WERI-Rb-1 (cell line): ENCODE data around the gene SLC25A18.

ENCODE experiments used
- DNase-seq: peaks from one replicate; pipeline ENCODE4 v3.0.0-alpha.2; 2020
- H3K27ac ChIP-seq: fragments of 250-450 bp; sonication (Bioruptor Pico); 2 replicates; pipeline ENCODE4 v1.5.1; 2020; ENCODE audit warnings: mild to moderate bottlenecking, moderate library complexity
- H3K27me3 ChIP-seq: fragments of 250-450 bp; sonication (Bioruptor Pico); 2 replicates; pipeline ENCODE4 v1.5.1; 2021; ENCODE audit warnings: mild to moderate bottlenecking, low read depth, moderate library complexity; ENCODE audit not compliant: insufficient read depth, severe bottlenecking
- H3K36me3 ChIP-seq: fragments of 250-450 bp; sonication (Bioruptor Pico); 2 replicates; pipeline ENCODE4 v1.5.1; 2020; ENCODE audit warnings: mild to moderate bottlenecking, moderate library complexity
- H3K4me3 ChIP-seq: 2 replicates; pipeline ENCODE4 v1.5.1; 2011; ENCODE audit warnings: low read depth, mild to moderate bottlenecking, control low read depth, low read length
- H3K9me3 ChIP-seq: fragments of 250-450 bp; sonication (Bioruptor Pico); 2 replicates; pipeline ENCODE4 v1.5.1; 2021; ENCODE audit warnings: mild to moderate bottlenecking, moderate library complexity; ENCODE audit not compliant: severe bottlenecking
- TF ChIP-seq, protein P1 (sequence below): IDR thresholded peaks from 2 replicates; pipeline ENCODE4 v1.5.1; 2011; ENCODE audit warnings: low read depth, mild to moderate bottlenecking, control low read depth, inconsistent platforms, low read length

Gene SLC25A18

DNA sequence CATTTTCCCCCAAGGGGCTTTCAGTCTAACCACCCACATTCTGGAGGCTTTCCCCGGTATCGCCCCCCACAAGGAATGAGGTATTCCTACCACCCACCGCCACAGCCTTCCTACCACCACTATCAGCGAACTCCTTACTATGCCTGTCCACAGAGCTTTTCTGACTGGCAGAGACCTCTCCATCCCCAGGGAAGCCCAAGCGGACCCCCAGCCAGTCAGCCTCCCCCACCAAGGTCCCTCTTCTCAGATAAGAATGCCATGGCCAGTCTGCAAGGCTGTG is 14.6 kb upstream of the SLC25A18 start:
- no peaks in the 10 kb centered on the region for H3K36me3 ChIP-seq
- TF ChIP-seq, protein P1, sequence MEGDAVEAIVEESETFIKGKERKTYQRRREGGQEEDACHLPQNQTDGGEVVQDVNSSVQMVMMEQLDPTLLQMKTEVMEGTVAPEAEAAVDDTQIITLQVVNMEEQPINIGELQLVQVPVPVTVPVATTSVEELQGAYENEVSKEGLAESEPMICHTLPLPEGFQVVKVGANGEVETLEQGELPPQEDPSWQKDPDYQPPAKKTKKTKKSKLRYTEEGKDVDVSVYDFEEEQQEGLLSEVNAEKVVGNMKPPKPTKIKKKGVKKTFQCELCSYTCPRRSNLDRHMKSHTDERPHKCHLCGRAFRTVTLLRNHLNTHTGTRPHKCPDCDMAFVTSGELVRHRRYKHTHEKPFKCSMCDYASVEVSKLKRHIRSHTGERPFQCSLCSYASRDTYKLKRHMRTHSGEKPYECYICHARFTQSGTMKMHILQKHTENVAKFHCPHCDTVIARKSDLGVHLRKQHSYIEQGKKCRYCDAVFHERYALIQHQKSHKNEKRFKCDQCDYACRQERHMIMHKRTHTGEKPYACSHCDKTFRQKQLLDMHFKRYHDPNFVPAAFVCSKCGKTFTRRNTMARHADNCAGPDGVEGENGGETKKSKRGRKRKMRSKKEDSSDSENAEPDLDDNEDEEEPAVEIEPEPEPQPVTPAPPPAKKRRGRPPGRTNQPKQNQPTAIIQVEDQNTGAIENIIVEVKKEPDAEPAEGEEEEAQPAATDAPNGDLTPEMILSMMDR, result no peak
- H3K9me3 ChIP-seq, result no peaks in the 10 kb centered on the region

DNA sequence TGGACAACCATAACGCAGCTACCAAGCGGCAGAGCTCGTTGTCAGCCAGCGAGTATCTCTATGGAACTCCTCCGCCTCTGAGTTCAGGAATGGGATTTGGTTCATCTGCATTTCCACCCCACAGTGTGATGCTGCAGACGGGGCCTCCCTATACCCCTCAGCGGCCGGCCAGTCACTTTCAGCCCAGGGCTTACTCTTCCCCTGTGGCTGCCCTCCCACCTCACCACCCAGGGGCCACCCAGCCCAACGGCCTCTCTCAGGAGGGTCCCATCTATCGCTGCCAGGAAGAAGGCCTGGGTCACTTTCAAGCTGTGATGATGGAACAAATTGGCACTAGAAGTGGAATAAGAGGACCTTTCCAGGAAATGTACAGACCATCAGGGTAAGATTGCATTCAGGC is 14.1 kb upstream of the SLC25A18 start:
- H3K9me3 ChIP-seq, result no peaks in the 10 kb centered on the region
- DNase-seq, result no peak
- no peak overlapping the region for H3K27ac ChIP-seq
- H3K27me3 ChIP-seq, result no peaks in the 10 kb centered on the region
- no peak overlapping the region for H3K4me3 ChIP-seq
- H3K36me3 ChIP-seq, result no peaks in the 10 kb centered on the region
- TF ChIP-seq, protein P1, result no peak

More for the DNA sequence above, 14.6 kb upstream of the SLC25A18 start:
- no peak for DNase-seq
- no peak overlapping the region for H3K4me3 ChIP-seq
- no peaks in the 10 kb centered on the region for H3K27me3 ChIP-seq
- H3K27ac ChIP-seq, result no peak overlapping the region

- TF ChIP-seq, protein P1, result no peak
- Histone ChIP-seq H3K9me3 (no peaks in the 10 kb centered on the region), H3K27me3 (no peaks in the 10 kb centered on the region), H3K36me3 (no peaks in the 10 kb centered on the region), H3K4me3 (no peak overlapping the region), H3K27ac (no peak overlapping the region)
- no peak for DNase-seq
Measured at GRCh38 chr22:17549655-17550054, 13.6 kb upstream of the SLC25A18 start.

- Histone ChIP-seq H3K27me3 (no peaks in the 10 kb centered on the region), H3K4me3 (no peak overlapping the region), H3K27ac (no peak overlapping the region), H3K36me3 (no peaks in the 10 kb centered on the region), H3K9me3 (no peaks in the 10 kb centered on the region)
- no peak for DNase-seq
- TF ChIP-seq, protein P1, result no peak
Measured at GRCh38 chr22:17552737-17553136, 10.6 kb upstream of the SLC25A18 start.

- peak; percentile 62 for DNase-seq
- Histone ChIP-seq H3K27ac (no peak overlapping the region), H3K9me3 (no peaks in the 10 kb centered on the region), H3K36me3 (no peaks in the 10 kb centered on the region), H3K27me3 (no peaks in the 10 kb centered on the region), H3K4me3 (no peak overlapping the region)
- TF ChIP-seq, protein P1, result no peak
Measured at GRCh38 chr22:17554814-17555213, 8.5 kb upstream of the SLC25A18 start.

DNA sequence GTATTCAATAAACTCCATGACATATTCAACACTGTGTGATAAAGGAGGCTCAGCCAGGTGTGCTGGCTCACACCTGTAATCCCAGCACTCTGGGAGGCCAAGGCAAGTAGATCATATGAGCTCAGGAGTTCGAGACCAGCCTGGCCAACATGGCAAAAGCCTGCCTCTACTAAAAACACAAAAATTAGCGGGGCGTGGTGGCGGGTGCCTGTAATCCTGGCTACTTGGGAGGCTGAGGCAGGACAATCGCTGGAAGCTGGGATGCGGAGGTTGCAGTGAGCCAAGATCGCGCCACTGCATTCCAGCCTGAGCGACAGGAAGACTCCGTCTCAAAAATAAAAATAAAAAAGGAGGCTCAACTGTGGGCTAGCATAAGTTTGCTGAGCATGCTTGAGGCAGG is 4.1 kb upstream of the SLC25A18 start:
- Histone ChIP-seq H3K36me3 (no peaks in the 10 kb centered on the region), H3K4me3 (no peak overlapping the region), H3K9me3 (no peaks in the 10 kb centered on the region), H3K27me3 (no peaks in the 10 kb centered on the region), H3K27ac (no peak overlapping the region)
- no peak for DNase-seq
- TF ChIP-seq, protein P1, result no peak
